HEK293 (cell line): ENCODE measurements around the gene CBY2.

ENCODE experiments used
- BCL11B ChIP-seq: fragments of 450-650 bp; formaldehyde crosslinking; IDR thresholded peaks from 2 replicates; pipeline ENCODE4 v1.5.1; 2016; ENCODE audit warnings: low read depth, missing biosample characterization, missing genetic modification characterization
- EGR2 ChIP-seq: fragments of 450-650 bp; formaldehyde crosslinking; IDR thresholded peaks from 2 replicates; pipeline ENCODE4 v1.5.1; 2016; ENCODE audit warnings: low read depth, missing biosample characterization, missing genetic modification characterization
- FEZF1 ChIP-seq: fragments of 450-650 bp; formaldehyde crosslinking; IDR thresholded peaks from 2 replicates; pipeline ENCODE4 v1.5.1; 2016; ENCODE audit warnings: missing biosample characterization, missing genetic modification characterization
- KLF10 ChIP-seq: fragments of 450-650 bp; IDR thresholded peaks from 2 replicates; pipeline ENCODE4 v1.5.1; 2018; ENCODE audit warnings: missing biosample characterization, mild to moderate bottlenecking, missing genetic modification characterization
- KLF8 ChIP-seq: fragments of 450-650 bp; formaldehyde crosslinking; IDR thresholded peaks from 2 replicates; pipeline ENCODE4 v1.5.1; 2016; ENCODE audit warnings: missing biosample characterization, missing genetic modification characterization
- MYNN ChIP-seq: fragments of 450-650 bp; formaldehyde crosslinking; IDR thresholded peaks from 2 replicates; pipeline ENCODE4 v1.5.1; 2016; ENCODE audit warnings: missing biosample characterization, missing genetic modification characterization, borderline replicate concordance
- REPIN1 ChIP-seq: fragments of 450-650 bp; formaldehyde crosslinking; IDR thresholded peaks from 2 replicates; pipeline ENCODE4 v1.5.1; 2017; ENCODE audit warnings: missing biosample characterization, missing genetic modification characterization, low read depth
- SCRT1 ChIP-seq: fragments of 450-650 bp; formaldehyde crosslinking; IDR thresholded peaks from 2 replicates; pipeline ENCODE4 v1.5.1; 2016; ENCODE audit warnings: missing biosample characterization, missing genetic modification characterization, borderline replicate concordance
- ZBTB20 ChIP-seq: fragments of 450-650 bp; formaldehyde crosslinking; IDR thresholded peaks from 2 replicates; pipeline ENCODE4 v1.5.1; 2016; ENCODE audit warnings: missing biosample characterization, missing genetic modification characterization
- ZNF112 ChIP-seq: fragments of 450-650 bp; formaldehyde crosslinking; IDR thresholded peaks from 2 replicates; pipeline ENCODE4 v1.5.0; 2017; ENCODE audit warnings: missing biosample characterization, missing genetic modification characterization
- ZNF114 ChIP-seq: fragments of 450-650 bp; formaldehyde crosslinking; IDR thresholded peaks from 2 replicates; pipeline ENCODE4 v1.5.0; 2017; ENCODE audit warnings: missing biosample characterization, missing genetic modification characterization
- ZNF202 ChIP-seq: fragments of 450-650 bp; formaldehyde crosslinking; IDR thresholded peaks from 2 replicates; pipeline ENCODE4 v1.5.1; 2016; ENCODE audit warnings: missing biosample characterization, missing genetic modification characterization, borderline replicate concordance
- ZNF221 ChIP-seq: fragments of 450-650 bp; formaldehyde crosslinking; IDR thresholded peaks from 2 replicates; pipeline ENCODE4 v1.5.1; 2017; ENCODE audit warnings: missing biosample characterization, missing genetic modification characterization, borderline replicate concordance
- ZNF354C ChIP-seq: fragments of 450-650 bp; formaldehyde crosslinking; IDR thresholded peaks from 2 replicates; pipeline ENCODE4 v1.5.1; 2016; ENCODE audit warnings: missing biosample characterization, missing genetic modification characterization, low read depth, borderline replicate concordance
- ZNF473 ChIP-seq: fragments of 450-650 bp; formaldehyde crosslinking; IDR thresholded peaks from 2 replicates; pipeline ENCODE4 v1.5.1; 2017; ENCODE audit warnings: missing biosample characterization, missing genetic modification characterization
- ZNF529 ChIP-seq: fragments of 450-650 bp; formaldehyde crosslinking; IDR thresholded peaks from 2 replicates; pipeline ENCODE4 v1.5.1; 2017; ENCODE audit warnings: missing genetic modification characterization, missing biosample characterization; ENCODE audit not compliant: insufficient replicate concordance
- ZNF747 ChIP-seq: fragments of 450-650 bp; formaldehyde crosslinking; IDR thresholded peaks from 2 replicates; pipeline ENCODE4 v1.5.1; 2016; ENCODE audit warnings: missing biosample characterization, missing genetic modification characterization
- ZNF76 ChIP-seq: fragments of 450-650 bp; formaldehyde crosslinking; IDR thresholded peaks from 2 replicates; pipeline ENCODE4; 2016; ENCODE audit warnings: low read depth, missing biosample characterization, missing genetic modification characterization, borderline replicate concordance
- ZNF791 ChIP-seq: fragments of 450-650 bp; formaldehyde crosslinking; IDR thresholded peaks from 2 replicates; pipeline ENCODE4 v1.5.1; 2016; ENCODE audit warnings: missing biosample characterization, missing genetic modification characterization
- ZNF792 ChIP-seq: fragments of 450-650 bp; formaldehyde crosslinking; IDR thresholded peaks from 2 replicates; pipeline ENCODE4 v1.5.1; 2016; ENCODE audit warnings: missing biosample characterization, missing genetic modification characterization
- ZNF843 ChIP-seq: fragments of 450-650 bp; formaldehyde crosslinking; IDR thresholded peaks from 2 replicates; pipeline ENCODE4 v1.5.1; 2016; ENCODE audit warnings: missing biosample characterization, missing genetic modification characterization
- ZSCAN23 ChIP-seq: fragments of 450-650 bp; formaldehyde crosslinking; IDR thresholded peaks from 2 replicates; pipeline ENCODE4 v1.5.1; 2016; ENCODE audit warnings: missing biosample characterization, missing genetic modification characterization
- TF ChIP-seq, protein P1 (sequence below): fragments of 450-650 bp; formaldehyde crosslinking; IDR thresholded peaks from 2 replicates; pipeline ENCODE4; 2016; ENCODE audit warnings: missing biosample characterization, missing genetic modification characterization
- TF ChIP-seq, protein P2 (sequence below): fragments of 450-650 bp; formaldehyde crosslinking; IDR thresholded peaks from 2 replicates; pipeline ENCODE4 v1.5.1; 2016; ENCODE audit warnings: missing biosample characterization, missing genetic modification characterization
- TF ChIP-seq, protein P3 (sequence below): IDR thresholded peaks from 2 replicates; pipeline ENCODE4 v1.6.1; 2011; ENCODE audit warnings: mild to moderate bottlenecking, low read depth, low read length, borderline replicate concordance
- TF ChIP-seq, protein P4 (sequence below): fragments of 450-650 bp; formaldehyde crosslinking; IDR thresholded peaks from 2 replicates; pipeline ENCODE4 v1.5.1; 2017; ENCODE audit warnings: missing biosample characterization, missing genetic modification characterization
- TF ChIP-seq, protein P5 (sequence below): fragments of 450-650 bp; IDR thresholded peaks from 2 replicates; pipeline ENCODE4 v1.5.1; 2018; ENCODE audit warnings: missing biosample characterization, missing genetic modification characterization
- TF ChIP-seq, protein P6 (sequence below): fragments of 450-650 bp; formaldehyde crosslinking; IDR thresholded peaks from 2 replicates; pipeline ENCODE4 v1.5.0; 2017; ENCODE audit warnings: missing biosample characterization, missing genetic modification characterization, borderline replicate concordance

Gene CBY2

DNA sequence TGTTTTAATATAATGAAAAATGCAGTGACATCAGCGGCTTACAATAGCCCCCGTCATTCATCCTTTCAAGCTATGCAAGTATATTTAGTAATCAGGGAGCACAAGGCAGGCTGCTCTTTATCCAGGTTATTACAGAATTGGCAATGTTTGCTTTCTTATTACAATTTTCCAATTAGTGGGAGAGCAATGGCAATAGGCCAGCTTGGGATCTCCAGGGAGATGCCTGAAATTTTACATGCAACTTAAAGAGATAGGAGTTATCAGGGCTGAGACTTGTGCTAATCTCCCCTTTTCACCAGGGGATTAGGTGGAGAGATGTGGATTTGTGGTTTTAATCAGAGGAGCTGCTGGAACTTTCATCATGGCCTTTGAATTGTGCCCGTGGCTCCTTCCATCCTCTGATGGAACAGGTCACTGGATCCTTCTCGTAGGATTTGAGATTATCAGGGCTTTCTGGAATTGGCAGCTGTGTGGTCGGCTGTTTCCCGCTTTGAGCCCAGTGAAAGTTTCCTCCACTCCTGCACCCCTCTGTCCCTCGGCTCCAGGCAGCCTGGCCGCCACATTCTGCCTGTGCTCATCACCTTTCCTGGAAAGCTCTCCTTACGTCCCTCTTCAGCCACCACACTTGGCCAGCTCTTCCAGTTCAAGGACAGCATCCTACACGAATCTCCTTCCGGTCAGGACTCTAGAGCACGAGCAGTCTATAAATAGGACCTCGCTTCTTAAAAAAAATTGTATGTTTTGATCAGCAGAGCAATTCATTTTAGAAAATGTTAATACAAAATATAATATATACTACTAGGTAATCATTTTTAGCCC lies 47.0 kb downstream of the CBY2 start (continued):
- TF ChIP-seq, protein P1, sequence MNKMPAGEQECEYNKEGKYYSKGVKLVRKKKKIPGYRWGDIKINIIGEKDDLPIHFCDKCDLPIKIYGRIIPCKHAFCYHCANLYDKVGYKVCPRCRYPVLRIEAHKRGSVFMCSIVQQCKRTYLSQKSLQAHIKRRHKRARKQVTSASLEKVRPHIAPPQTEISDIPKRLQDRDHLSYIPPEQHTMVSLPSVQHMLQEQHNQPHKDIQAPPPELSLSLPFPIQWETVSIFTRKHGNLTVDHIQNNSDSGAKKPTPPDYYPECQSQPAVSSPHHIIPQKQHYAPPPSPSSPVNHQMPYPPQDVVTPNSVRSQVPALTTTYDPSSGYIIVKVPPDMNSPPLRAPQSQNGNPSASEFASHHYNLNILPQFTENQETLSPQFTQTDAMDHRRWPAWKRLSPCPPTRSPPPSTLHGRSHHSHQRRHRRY (tag by site-specific recombination) = no peak
- TF ChIP-seq ZSCAN23 (tag by site-specific recombination) (no peak), SCRT1 (tag by site-specific recombination) (no peak), ZNF791 (tag by site-specific recombination) (no peak), ZNF843 (tag by site-specific recombination) (no peak; the same call in none of the 2 replicates), KLF10 (0 out of 2 replicates have a peak, but pooled peaks have one; percentile 34), KLF8 (tag by site-specific recombination) (no peak), ZNF529 (tag by site-specific recombination) (no peak), ZNF112 (tag by site-specific recombination) (no peak), ZNF747 (tag by site-specific recombination) (no peak), MYNN (tag by site-specific recombination) (no peak), REPIN1 (no peak), ZBTB20 (tag by site-specific recombination) (no peak), EGR2 (tag by site-specific recombination) (no peak), ZNF473 (tag by site-specific recombination) (no peak), ZNF114 (tag by site-specific recombination) (no peak), BCL11B (tag by site-specific recombination) (no peak), ZNF221 (tag by site-specific recombination) (no peak), FEZF1 (tag by site-specific recombination) (peak; percentile 49), ZNF792 (no peak), ZNF202 (tag by site-specific recombination) (no peak), ZNF354C (no peak), ZNF76 (tag by site-specific recombination) (no peak)
- TF ChIP-seq, protein P2, sequence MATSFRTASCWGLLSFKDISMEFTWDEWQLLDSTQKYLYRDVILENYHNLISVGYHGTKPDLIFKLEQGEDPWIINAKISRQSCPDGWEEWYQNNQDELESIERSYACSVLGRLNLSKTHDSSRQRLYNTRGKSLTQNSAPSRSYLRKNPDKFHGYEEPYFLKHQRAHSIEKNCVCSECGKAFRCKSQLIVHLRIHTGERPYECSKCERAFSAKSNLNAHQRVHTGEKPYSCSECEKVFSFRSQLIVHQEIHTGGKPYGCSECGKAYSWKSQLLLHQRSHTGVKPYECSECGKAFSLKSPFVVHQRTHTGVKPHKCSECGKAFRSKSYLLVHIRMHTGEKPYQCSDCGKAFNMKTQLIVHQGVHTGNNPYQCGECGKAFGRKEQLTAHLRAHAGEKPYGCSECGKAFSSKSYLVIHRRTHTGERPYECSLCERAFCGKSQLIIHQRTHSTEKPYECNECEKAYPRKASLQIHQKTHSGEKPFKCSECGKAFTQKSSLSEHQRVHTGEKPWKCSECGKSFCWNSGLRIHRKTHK (tag by site-specific recombination) = no peak
- TF ChIP-seq, protein P3, sequence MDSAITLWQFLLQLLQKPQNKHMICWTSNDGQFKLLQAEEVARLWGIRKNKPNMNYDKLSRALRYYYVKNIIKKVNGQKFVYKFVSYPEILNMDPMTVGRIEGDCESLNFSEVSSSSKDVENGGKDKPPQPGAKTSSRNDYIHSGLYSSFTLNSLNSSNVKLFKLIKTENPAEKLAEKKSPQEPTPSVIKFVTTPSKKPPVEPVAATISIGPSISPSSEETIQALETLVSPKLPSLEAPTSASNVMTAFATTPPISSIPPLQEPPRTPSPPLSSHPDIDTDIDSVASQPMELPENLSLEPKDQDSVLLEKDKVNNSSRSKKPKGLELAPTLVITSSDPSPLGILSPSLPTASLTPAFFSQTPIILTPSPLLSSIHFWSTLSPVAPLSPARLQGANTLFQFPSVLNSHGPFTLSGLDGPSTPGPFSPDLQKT = no peak
- TF ChIP-seq, protein P4, sequence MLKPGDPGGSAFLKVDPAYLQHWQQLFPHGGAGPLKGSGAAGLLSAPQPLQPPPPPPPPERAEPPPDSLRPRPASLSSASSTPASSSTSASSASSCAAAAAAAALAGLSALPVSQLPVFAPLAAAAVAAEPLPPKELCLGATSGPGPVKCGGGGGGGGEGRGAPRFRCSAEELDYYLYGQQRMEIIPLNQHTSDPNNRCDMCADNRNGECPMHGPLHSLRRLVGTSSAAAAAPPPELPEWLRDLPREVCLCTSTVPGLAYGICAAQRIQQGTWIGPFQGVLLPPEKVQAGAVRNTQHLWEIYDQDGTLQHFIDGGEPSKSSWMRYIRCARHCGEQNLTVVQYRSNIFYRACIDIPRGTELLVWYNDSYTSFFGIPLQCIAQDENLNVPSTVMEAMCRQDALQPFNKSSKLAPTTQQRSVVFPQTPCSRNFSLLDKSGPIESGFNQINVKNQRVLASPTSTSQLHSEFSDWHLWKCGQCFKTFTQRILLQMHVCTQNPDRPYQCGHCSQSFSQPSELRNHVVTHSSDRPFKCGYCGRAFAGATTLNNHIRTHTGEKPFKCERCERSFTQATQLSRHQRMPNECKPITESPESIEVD (tag by site-specific recombination) = peak; percentile 91
- TF ChIP-seq, protein P5, sequence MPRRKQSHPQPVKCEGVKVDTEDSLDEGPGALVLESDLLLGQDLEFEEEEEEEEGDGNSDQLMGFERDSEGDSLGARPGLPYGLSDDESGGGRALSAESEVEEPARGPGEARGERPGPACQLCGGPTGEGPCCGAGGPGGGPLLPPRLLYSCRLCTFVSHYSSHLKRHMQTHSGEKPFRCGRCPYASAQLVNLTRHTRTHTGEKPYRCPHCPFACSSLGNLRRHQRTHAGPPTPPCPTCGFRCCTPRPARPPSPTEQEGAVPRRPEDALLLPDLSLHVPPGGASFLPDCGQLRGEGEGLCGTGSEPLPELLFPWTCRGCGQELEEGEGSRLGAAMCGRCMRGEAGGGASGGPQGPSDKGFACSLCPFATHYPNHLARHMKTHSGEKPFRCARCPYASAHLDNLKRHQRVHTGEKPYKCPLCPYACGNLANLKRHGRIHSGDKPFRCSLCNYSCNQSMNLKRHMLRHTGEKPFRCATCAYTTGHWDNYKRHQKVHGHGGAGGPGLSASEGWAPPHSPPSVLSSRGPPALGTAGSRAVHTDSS (tag by site-specific recombination) = no peak
- TF ChIP-seq, protein P6, sequence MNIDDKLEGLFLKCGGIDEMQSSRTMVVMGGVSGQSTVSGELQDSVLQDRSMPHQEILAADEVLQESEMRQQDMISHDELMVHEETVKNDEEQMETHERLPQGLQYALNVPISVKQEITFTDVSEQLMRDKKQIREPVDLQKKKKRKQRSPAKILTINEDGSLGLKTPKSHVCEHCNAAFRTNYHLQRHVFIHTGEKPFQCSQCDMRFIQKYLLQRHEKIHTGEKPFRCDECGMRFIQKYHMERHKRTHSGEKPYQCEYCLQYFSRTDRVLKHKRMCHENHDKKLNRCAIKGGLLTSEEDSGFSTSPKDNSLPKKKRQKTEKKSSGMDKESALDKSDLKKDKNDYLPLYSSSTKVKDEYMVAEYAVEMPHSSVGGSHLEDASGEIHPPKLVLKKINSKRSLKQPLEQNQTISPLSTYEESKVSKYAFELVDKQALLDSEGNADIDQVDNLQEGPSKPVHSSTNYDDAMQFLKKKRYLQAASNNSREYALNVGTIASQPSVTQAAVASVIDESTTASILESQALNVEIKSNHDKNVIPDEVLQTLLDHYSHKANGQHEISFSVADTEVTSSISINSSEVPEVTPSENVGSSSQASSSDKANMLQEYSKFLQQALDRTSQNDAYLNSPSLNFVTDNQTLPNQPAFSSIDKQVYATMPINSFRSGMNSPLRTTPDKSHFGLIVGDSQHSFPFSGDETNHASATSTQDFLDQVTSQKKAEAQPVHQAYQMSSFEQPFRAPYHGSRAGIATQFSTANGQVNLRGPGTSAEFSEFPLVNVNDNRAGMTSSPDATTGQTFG (tag by site-specific recombination) = no peak
